ENCODE data around the gene MCM9. TPM values are rescaled to one million over a fixed set of nuclear protein-coding genes. Genes with fewer than 3 reads are reported as not detected.

MCM9 gene
- total and polyA plus RNA-seq, 2 of the 13 experiments (the other 11 are each of a cell fraction or from before 2014, with no cell fraction given) = 3.8 to 17.2 TPM

DNA sequence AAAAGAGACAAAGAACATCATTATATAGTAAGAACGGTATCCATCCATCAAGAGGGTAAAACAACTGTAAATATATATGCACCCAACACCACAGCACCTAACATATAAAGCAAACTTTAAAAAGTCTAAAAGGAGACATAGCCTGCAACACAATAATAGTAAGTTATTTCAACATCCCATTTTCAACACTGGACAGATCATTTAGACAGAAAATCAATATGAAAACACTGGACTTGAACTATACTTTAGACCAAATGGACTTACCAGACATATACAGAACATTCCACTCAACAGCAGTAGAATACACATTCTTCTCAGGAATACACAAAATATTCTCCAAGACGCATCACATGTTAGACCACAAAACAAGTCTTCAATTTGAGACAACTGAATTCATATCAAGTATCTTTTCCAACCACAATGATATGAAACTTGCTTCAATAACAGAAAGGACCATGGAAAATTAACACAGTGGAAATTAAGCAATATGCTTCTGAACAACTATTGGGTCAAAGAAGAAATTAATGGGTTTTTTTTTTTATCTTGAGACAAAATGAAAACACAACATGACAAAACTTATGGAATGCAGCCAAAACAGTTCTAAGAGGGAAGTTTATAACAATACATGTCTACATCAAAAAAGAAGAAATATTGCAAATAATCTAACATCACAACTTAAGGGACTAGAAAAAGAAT lies 64.9 kb downstream of the MCM9 start (continued):
- TF ChIP-seq ZNF569 (CRISPR knock-in tag; IDR thresholded peaks at IDR 0.05; ENCODE audit: borderline replicate concordance) = no peak
- no peak for TF ChIP-seq ZFP36 (IDR thresholded peaks at IDR 0.05; ENCODE audit: borderline replicate concordance, low read depth, low read length, partially characterized antibody)
- TF ChIP-seq, protein P1, sequence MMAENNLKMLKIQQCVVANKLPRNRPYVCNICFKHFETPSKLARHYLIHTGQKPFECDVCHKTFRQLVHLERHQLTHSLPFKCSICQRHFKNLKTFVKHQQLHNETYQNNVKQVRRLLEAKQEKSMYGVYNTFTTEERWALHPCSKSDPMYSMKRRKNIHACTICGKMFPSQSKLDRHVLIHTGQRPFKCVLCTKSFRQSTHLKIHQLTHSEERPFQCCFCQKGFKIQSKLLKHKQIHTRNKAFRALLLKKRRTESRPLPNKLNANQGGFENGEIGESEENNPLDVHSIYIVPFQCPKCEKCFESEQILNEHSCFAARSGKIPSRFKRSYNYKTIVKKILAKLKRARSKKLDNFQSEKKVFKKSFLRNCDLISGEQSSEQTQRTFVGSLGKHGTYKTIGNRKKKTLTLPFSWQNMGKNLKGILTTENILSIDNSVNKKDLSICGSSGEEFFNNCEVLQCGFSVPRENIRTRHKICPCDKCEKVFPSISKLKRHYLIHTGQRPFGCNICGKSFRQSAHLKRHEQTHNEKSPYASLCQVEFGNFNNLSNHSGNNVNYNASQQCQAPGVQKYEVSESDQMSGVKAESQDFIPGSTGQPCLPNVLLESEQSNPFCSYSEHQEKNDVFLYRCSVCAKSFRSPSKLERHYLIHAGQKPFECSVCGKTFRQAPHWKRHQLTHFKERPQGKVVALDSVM (CRISPR knock-in tag; IDR thresholded peaks at IDR 0.05) = no peak
- no peak for TF ChIP-seq MYC (CRISPR knock-in tag; IDR thresholded peaks at IDR 0.05; ENCODE audit: borderline replicate concordance)
- no peak for TF ChIP-seq ZNF354B (CRISPR knock-in tag; IDR thresholded peaks at IDR 0.05)
- TF ChIP-seq, protein P2, sequence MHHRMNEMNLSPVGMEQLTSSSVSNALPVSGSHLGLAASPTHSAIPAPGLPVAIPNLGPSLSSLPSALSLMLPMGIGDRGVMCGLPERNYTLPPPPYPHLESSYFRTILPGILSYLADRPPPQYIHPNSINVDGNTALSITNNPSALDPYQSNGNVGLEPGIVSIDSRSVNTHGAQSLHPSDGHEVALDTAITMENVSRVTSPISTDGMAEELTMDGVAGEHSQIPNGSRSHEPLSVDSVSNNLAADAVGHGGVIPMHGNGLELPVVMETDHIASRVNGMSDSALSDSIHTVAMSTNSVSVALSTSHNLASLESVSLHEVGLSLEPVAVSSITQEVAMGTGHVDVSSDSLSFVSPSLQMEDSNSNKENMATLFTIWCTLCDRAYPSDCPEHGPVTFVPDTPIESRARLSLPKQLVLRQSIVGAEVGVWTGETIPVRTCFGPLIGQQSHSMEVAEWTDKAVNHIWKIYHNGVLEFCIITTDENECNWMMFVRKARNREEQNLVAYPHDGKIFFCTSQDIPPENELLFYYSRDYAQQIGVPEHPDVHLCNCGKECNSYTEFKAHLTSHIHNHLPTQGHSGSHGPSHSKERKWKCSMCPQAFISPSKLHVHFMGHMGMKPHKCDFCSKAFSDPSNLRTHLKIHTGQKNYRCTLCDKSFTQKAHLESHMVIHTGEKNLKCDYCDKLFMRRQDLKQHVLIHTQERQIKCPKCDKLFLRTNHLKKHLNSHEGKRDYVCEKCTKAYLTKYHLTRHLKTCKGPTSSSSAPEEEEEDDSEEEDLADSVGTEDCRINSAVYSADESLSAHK (CRISPR knock-in tag; IDR thresholded peaks at IDR 0.05; ENCODE audit: borderline replicate concordance) = no peak
- TF ChIP-seq ARNT2 (CRISPR knock-in tag; IDR thresholded peaks at IDR 0.05; ENCODE audit: low read depth) = no peak
- no peak for TF ChIP-seq CBX5 (CRISPR knock-in tag; IDR thresholded peaks at IDR 0.05; ENCODE audit: borderline replicate concordance)
- TF ChIP-seq ZNF709 (CRISPR knock-in tag; IDR thresholded peaks at IDR 0.05) = no peak
- TF ChIP-seq, protein P3, sequence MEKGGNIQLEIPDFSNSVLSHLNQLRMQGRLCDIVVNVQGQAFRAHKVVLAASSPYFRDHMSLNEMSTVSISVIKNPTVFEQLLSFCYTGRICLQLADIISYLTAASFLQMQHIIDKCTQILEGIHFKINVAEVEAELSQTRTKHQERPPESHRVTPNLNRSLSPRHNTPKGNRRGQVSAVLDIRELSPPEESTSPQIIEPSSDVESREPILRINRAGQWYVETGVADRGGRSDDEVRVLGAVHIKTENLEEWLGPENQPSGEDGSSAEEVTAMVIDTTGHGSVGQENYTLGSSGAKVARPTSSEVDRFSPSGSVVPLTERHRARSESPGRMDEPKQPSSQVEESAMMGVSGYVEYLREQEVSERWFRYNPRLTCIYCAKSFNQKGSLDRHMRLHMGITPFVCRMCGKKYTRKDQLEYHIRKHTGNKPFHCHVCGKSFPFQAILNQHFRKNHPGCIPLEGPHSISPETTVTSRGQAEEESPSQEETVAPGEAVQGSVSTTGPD (CRISPR knock-in tag; IDR thresholded peaks at IDR 0.05) = no peak
- no peak for TF ChIP-seq SSRP1 (CRISPR knock-in tag; IDR thresholded peaks at IDR 0.05)
- no peak for TF ChIP-seq DPF2 (CRISPR knock-in tag; IDR thresholded peaks at IDR 0.05; ENCODE audit: borderline replicate concordance, low read depth)
- TF ChIP-seq MIXL1 (CRISPR knock-in tag; IDR thresholded peaks at IDR 0.05) = peak; percentile 72
- no peak for TF ChIP-seq DR1 (CRISPR knock-in tag; IDR thresholded peaks at IDR 0.05)
- TF ChIP-seq U2AF1 (optimal IDR thresholded peaks at IDR 0.05; ENCODE audit: low read depth, low read length) = no peak
- TF ChIP-seq SOX13 (IDR thresholded peaks at IDR 0.05) = no peak
- 0 out of 4 replicates have a peak, but pooled peaks of 1 of the 2 experiments have one; percentile 39 for TF ChIP-seq SOX13 (CRISPR knock-in tag; conservative IDR thresholded peaks at IDR 0.05 in 1 of 2, IDR thresholded peaks at IDR 0.05 in 1 of 2)
- TF ChIP-seq, protein P4, sequence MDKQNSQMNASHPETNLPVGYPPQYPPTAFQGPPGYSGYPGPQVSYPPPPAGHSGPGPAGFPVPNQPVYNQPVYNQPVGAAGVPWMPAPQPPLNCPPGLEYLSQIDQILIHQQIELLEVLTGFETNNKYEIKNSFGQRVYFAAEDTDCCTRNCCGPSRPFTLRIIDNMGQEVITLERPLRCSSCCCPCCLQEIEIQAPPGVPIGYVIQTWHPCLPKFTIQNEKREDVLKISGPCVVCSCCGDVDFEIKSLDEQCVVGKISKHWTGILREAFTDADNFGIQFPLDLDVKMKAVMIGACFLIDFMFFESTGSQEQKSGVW (CRISPR knock-in tag; IDR thresholded peaks at IDR 0.05; ENCODE audit: borderline replicate concordance) = no peak
- TF ChIP-seq ZNF224 (CRISPR knock-in tag; IDR thresholded peaks at IDR 0.05) = no peak
- no peak for TF ChIP-seq ZNF607 (CRISPR knock-in tag; IDR thresholded peaks at IDR 0.05; ENCODE audit: borderline replicate concordance)
- no peak for TF ChIP-seq CCAR2 (optimal IDR thresholded peaks at IDR 0.05; ENCODE audit: low read depth, low read length)
- TF ChIP-seq, protein P5, sequence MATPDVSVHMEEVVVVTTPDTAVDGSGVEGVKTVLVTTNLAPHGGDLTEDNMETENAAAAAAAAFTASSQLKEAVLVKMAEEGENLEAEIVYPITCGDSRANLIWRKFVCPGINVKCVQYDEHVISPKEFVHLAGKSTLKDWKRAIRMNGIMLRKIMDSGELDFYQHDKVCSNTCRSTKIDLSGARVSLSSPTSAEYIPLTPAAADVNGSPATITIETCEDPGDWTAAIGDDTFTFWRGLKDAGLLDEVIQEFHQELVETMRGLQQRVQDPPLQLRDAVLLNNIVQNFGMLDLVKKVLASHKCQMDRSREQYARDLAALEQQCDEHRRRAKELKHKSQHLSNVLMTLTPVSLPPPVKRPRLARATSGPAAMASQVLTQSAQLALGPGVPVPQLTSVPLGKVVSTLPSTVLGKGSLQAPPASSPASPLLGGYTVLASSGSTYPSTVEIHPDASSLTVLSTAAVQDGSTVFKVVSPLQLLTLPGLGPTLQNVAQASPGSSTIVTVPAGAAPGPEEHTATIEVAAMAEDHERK (CRISPR knock-in tag; IDR thresholded peaks at IDR 0.05; ENCODE audit: low read depth) = no peak
